DOHH2 (cell line): ENCODE measurements around the gene DCTD.

Source experiments
- CTCF ChIP-seq: fragments of 200-600 bp; sonication (generic); IDR thresholded peaks from one replicate; pipeline ENCODE4 v1.5.1; 2014; ENCODE audit warnings: antibody characterized with exemption, mild to moderate bottlenecking, low read depth, low read length; ENCODE audit not compliant: poor library complexity, severe bottlenecking
- EZH2phosphoT487 ChIP-seq: fragments of 200-600 bp; sonication (generic); IDR thresholded peaks from 2 replicates; pipeline ENCODE4 v1.6.1; 2017; ENCODE audit warnings: borderline replicate concordance, mild to moderate bottlenecking, antibody characterized with exemption, low read length, moderate library complexity, mixed read lengths

- TF ChIP-seq CTCF: no peak
- no peak for TF ChIP-seq EZH2phosphoT487
Observed at GRCh38 chr4:182960228-182960627, 43.0 kb upstream of the DCTD start.
